Trophoblast cell (in vitro differentiated cells and primary cell): ENCODE data around the gene MX1.
A peak's percentile ranks its signal among the peaks of the same experiment; 100 is the strongest.

Source experiments
- DNase-seq, 2 donors: peaks; one replicate each; pipeline ENCODE4 v3.0.0-alpha.2; 2016
- H2AFZ ChIP-seq: 2 replicates; pipeline ENCODE4 v1.6.1; 2013; ENCODE audit warnings: low read length, moderate library complexity, mild to moderate bottlenecking; ENCODE audit not compliant: insufficient read depth, poor library complexity
- H2AK5ac ChIP-seq: 2 replicates; pipeline ENCODE4 v1.6.1; 2013; ENCODE audit warnings: mild to moderate bottlenecking, low read length
- H2BK120ac ChIP-seq: 2 replicates; pipeline ENCODE4 v1.6.1; 2013; ENCODE audit warnings: low read length, mild to moderate bottlenecking, moderate library complexity; ENCODE audit not compliant: insufficient read depth, poor library complexity
- H2BK12ac ChIP-seq: 2 replicates; pipeline ENCODE4 v1.6.1; 2013; ENCODE audit warnings: mild to moderate bottlenecking, low read length, moderate library complexity
- H2BK5ac ChIP-seq: 2 replicates; pipeline ENCODE4 v1.6.1; 2013; ENCODE audit warnings: low read length, low read depth, moderate library complexity, mild to moderate bottlenecking; ENCODE audit not compliant: poor library complexity
- H3K14ac ChIP-seq: 2 replicates; pipeline ENCODE4 v1.6.1; 2013; ENCODE audit warnings: mild to moderate bottlenecking, low read length
- H3K18ac ChIP-seq: 2 replicates; pipeline ENCODE4 v1.6.1; 2013; ENCODE audit warnings: mild to moderate bottlenecking, low read length
- H3K23ac ChIP-seq: 2 replicates; pipeline ENCODE4 v1.6.1; 2013; ENCODE audit warnings: low read length
- H3K27ac ChIP-seq: 2 replicates; pipeline ENCODE4 v1.5.1; 2013; ENCODE audit warnings: low read depth, mild to moderate bottlenecking, inconsistent platforms, low read length, moderate library complexity
- H3K27me3 ChIP-seq: 2 replicates; pipeline ENCODE4 v1.6.1; 2013; ENCODE audit warnings: inconsistent platforms, mild to moderate bottlenecking, low read length, moderate library complexity; ENCODE audit not compliant: insufficient read depth
- H3K36me3 ChIP-seq, 2 experiments: 1 replicate in 1 of 2; 2 replicates in 1 of 2; pipeline ENCODE4 v1.6.1; 2013; ENCODE audit warnings: low read length in 2 of 2, mild to moderate bottlenecking in 2 of 2, moderate library complexity in 1 of 2; ENCODE audit not compliant: insufficient read depth in 2 of 2, control insufficient read depth in 1 of 2
- H3K4ac ChIP-seq: 2 replicates; pipeline ENCODE4 v1.6.1; 2013; ENCODE audit warnings: low read depth, mild to moderate bottlenecking, low read length, moderate library complexity
- H3K4me1 ChIP-seq, 2 experiments: 1 replicate in 1 of 2; 2 replicates in 1 of 2; pipeline ENCODE4 v1.6.1; 2013; ENCODE audit warnings: low read length in 2 of 2, mild to moderate bottlenecking in 2 of 2, moderate library complexity in 1 of 2; ENCODE audit not compliant: insufficient read depth in 2 of 2, control insufficient read depth in 1 of 2
- H3K4me2 ChIP-seq: 2 replicates; pipeline ENCODE4 v1.6.1; 2013; ENCODE audit warnings: inconsistent platforms, mild to moderate bottlenecking, low read length, moderate library complexity
- H3K4me3 ChIP-seq: 2 replicates; pipeline ENCODE4 v1.5.1; 2013; ENCODE audit warnings: mild to moderate bottlenecking, low read depth, low read length, inconsistent platforms
- H3K79me1 ChIP-seq: one replicate; pipeline ENCODE4 v1.6.1; 2013; ENCODE audit warnings: low read length
- H3K79me2 ChIP-seq: 2 replicates; pipeline ENCODE4 v1.6.1; 2013; ENCODE audit warnings: low read length, mild to moderate bottlenecking; ENCODE audit not compliant: control insufficient read depth, insufficient read depth, poor library complexity
- H3K9ac ChIP-seq: 2 replicates; pipeline ENCODE4 v1.6.1; 2013; ENCODE audit warnings: mild to moderate bottlenecking, low read length
- H3K9me3 ChIP-seq: 2 replicates; pipeline ENCODE4 v1.6.1; 2013; ENCODE audit warnings: low read depth, mild to moderate bottlenecking, control low read depth, inconsistent platforms, low read length; ENCODE audit not compliant: insufficient read depth
- H4K12ac ChIP-seq: 2 replicates; pipeline ENCODE4 v1.6.1; 2013; ENCODE audit warnings: low read depth, mild to moderate bottlenecking, low read length, moderate library complexity
- H4K8ac ChIP-seq: 2 replicates; pipeline ENCODE4 v1.6.1; 2013; ENCODE audit warnings: low read depth, mild to moderate bottlenecking, low read length, moderate library complexity
- H4K91ac ChIP-seq: one replicate; pipeline ENCODE4 v1.6.1; 2013; ENCODE audit warnings: low read depth, mild to moderate bottlenecking, low read length, moderate library complexity
- WGBS: extraction: QIAGEN DNeasy Blood & Tissue Kit; methylation state at CpG from one replicate; pipeline ENCODE4 v1.1.7; 2013; ENCODE audit warnings: missing lambda C conversion rate; ENCODE audit not compliant: insufficient read length, insufficient coverage; ENCODE audit errors: extremely low coverage; 5-methylcytosine and 5-hydroxymethylcytosine counted together

Gene MX1

GRCh38 chr21:41390043-41390639, 35.9 kb upstream of the MX1 start:
- Histone ChIP-seq H3K4me3 (no peak overlapping the region), H2AFZ (no peak overlapping the region), H2BK120ac (no peak overlapping the region), H2BK5ac (no peak overlapping the region), H3K14ac (no peak overlapping the region), H3K79me1 (no peaks in the 10 kb centered on the region), H3K23ac (no peak overlapping the region), H3K4ac (no peak overlapping the region), H3K9ac (no peak overlapping the region), H3K27ac (no peak overlapping the region), H4K8ac (no peak overlapping the region), H3K4me2 (no peak overlapping the region), H3K18ac (no peak overlapping the region), H3K79me2 (no peaks in the 10 kb centered on the region), H2BK12ac (no peak overlapping the region), H4K91ac (no peak overlapping the region), H3K4me1 (no peaks in the 10 kb centered on the region), H3K9me3 (peaks cover 3% of the 10 kb centered on the region), H3K27me3 (no peaks in the 10 kb centered on the region), H2AK5ac (no peak overlapping the region), H3K36me3 (no peaks in the 10 kb centered on the region), H4K12ac (no peak overlapping the region)
- DNase-seq: no peak
- no CpG with 5 or more reads among the region's 17 CpGs for WGBS

DNA sequence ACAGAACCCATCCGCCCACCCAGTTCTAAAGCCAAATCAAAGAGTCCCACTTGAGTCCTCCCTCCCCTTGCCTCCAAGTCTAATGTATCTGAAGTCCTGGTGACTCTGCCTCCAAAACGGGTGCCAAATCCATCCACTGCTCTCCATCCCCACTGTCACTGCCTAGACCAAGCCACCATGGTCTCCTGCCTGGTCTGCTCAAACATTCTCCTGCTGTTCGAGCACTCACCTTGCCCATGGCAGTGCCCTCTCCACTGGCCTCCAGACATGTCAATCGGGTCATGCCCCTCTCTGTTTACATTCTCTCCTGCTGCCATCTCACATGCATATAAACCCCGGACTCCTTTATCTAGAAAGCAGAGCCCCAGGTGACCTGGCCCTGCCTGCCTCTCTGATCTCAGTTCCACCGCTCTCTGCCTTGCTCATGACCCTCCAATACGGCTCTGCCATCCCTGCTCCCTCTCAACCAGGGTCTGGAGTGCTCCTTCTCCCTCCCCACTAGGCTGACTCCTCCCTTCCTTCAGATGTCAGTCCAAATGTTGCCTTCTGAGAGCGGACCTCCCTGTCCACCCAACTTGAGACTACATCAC, 32.1 kb upstream of the MX1 start:
- no peak overlapping the region for H2BK120ac ChIP-seq
- H3K14ac ChIP-seq: no peak overlapping the region
- no peak overlapping the region for H4K8ac ChIP-seq
- H3K23ac ChIP-seq: no peak overlapping the region
- no peak overlapping the region for H3K27ac ChIP-seq
- no peaks in the 10 kb centered on the region for H3K79me1 ChIP-seq
- H2BK12ac ChIP-seq: no peak overlapping the region
- H3K79me2 ChIP-seq: no peaks in the 10 kb centered on the region
- WGBS: no CpG with 5 or more reads among the region's 8 CpGs
- no peak overlapping the region for H3K4ac ChIP-seq
- H2AK5ac ChIP-seq: no peak overlapping the region
- H4K91ac ChIP-seq: no peak overlapping the region
- peaks cover 4 to 7% of the 10 kb centered on the region in 2 experiments for H3K4me1 ChIP-seq
- H3K18ac ChIP-seq: no peak overlapping the region
- no peaks in the 10 kb centered on the region for H3K36me3 ChIP-seq
- H3K4me2 ChIP-seq: no peak overlapping the region
- no peak overlapping the region for H3K9ac ChIP-seq
- no peak overlapping the region for H2AFZ ChIP-seq
- H4K12ac ChIP-seq: no peak overlapping the region
- peak overlapping the region; percentile 27 for H3K4me3 ChIP-seq
- H2BK5ac ChIP-seq: no peak overlapping the region
- no peaks in the 10 kb centered on the region for H3K27me3 ChIP-seq
- H3K9me3 ChIP-seq: peaks cover 3% of the 10 kb centered on the region
- DNase-seq: no peak

GRCh38 chr21:41396558-41397075, 29.4 kb upstream of the MX1 start:
- no CpG with 5 or more reads among the region's 7 CpGs for WGBS

DNA sequence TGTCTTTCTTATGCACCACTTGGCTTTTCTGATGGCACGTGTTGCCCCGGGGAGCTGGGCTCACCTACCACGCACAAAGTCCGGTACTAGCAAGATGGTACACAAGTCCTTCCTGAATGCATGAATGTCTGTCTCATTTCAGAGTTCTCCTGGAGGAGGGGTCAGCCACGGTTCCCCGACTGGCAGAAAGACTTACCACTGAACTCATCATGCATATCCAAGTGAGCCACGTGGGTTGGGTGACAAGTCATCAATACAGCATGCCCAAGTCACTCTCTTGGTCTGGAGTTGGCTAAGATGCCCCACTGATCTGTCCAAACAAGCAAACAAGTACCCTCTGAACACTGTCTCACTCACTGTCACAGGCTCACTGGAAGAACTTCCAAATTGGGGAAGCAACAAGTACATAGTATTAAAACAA, 28.6 kb upstream of the MX1 start:
- no peaks in the 10 kb centered on the region for H3K79me1 ChIP-seq
- H2BK12ac ChIP-seq: no peak overlapping the region
- H2AFZ ChIP-seq: no peak overlapping the region
- H2AK5ac ChIP-seq: no peak overlapping the region
- no CpG with 5 or more reads among the region's 7 CpGs for WGBS
- no peak overlapping the region for H3K27ac ChIP-seq
- H3K27me3 ChIP-seq: no peaks in the 10 kb centered on the region
- H3K18ac ChIP-seq: no peak overlapping the region
- no peak overlapping the region for H3K4me2 ChIP-seq
- H3K9me3 ChIP-seq: no peaks in the 10 kb centered on the region
- H2BK5ac ChIP-seq: no peak overlapping the region
- no peak overlapping the region for H4K91ac ChIP-seq
- H3K4me3 ChIP-seq: no peak overlapping the region
- H3K14ac ChIP-seq: no peak overlapping the region
- no peak overlapping the region for H4K8ac ChIP-seq
- no peak overlapping the region for H4K12ac ChIP-seq
- no peak overlapping the region for H3K4ac ChIP-seq
- peaks cover 4 to 7% of the 10 kb centered on the region in 2 experiments for H3K4me1 ChIP-seq
- H3K36me3 ChIP-seq: no peaks in the 10 kb centered on the region
- no peak overlapping the region for H3K23ac ChIP-seq
- H3K79me2 ChIP-seq: no peaks in the 10 kb centered on the region
- no peak overlapping the region for H3K9ac ChIP-seq
- DNase-seq: no peak
- H2BK120ac ChIP-seq: no peak overlapping the region

More at GRCh38 chr21:41396558-41397075, 29.4 kb upstream of the MX1 start:
- no peak overlapping the region for H3K18ac ChIP-seq
- no peak overlapping the region for H2BK12ac ChIP-seq
- H3K79me1 ChIP-seq: no peaks in the 10 kb centered on the region
- H3K79me2 ChIP-seq: no peaks in the 10 kb centered on the region
- H3K14ac ChIP-seq: no peak overlapping the region
- peak; percentile 43 to 58 for DNase-seq
- no peak overlapping the region for H4K91ac ChIP-seq
- peaks cover 4 to 7% of the 10 kb centered on the region in 2 experiments for H3K4me1 ChIP-seq
- no peaks in the 10 kb centered on the region for H3K9me3 ChIP-seq
- H3K4ac ChIP-seq: no peak overlapping the region
- H2BK5ac ChIP-seq: no peak overlapping the region
- H3K4me2 ChIP-seq: no peak overlapping the region
- no peak overlapping the region for H3K4me3 ChIP-seq
- H4K8ac ChIP-seq: no peak overlapping the region
- H2AFZ ChIP-seq: no peak overlapping the region
- no peak overlapping the region for H3K27ac ChIP-seq
- no peak overlapping the region for H2AK5ac ChIP-seq
- no peaks in the 10 kb centered on the region for H3K36me3 ChIP-seq
- H4K12ac ChIP-seq: no peak overlapping the region
- no peak overlapping the region for H2BK120ac ChIP-seq
- H3K9ac ChIP-seq: no peak overlapping the region
- no peaks in the 10 kb centered on the region for H3K27me3 ChIP-seq
- no peak overlapping the region for H3K23ac ChIP-seq
